Colonic mucosa (tissue), 4 donors: ENCODE results near the gene SLC18B1. TPM values are rescaled to one million over a fixed set of nuclear protein-coding genes. Genes with fewer than 3 reads are reported as not detected.

Experiments
- DNase-seq: peaks from one replicate; pipeline ENCODE4 v3.0.0-alpha.2; 2020
- H3K27ac ChIP-seq: fragments of 200-600 bp; one replicate; pipeline ENCODE4 v1.8.0; 2021
- H3K27me3 ChIP-seq: fragments of 200-600 bp; one replicate; pipeline ENCODE4 v1.8.0; 2021
- H3K36me3 ChIP-seq: fragments of 200-600 bp; one replicate; pipeline ENCODE4 v1.8.0; 2021
- H3K4me1 ChIP-seq: fragments of 200-600 bp; one replicate; pipeline ENCODE4 v1.8.0; 2021; ENCODE audit warnings: mild to moderate bottlenecking
- H3K4me3 ChIP-seq: fragments of 200-600 bp; one replicate; pipeline ENCODE4 v1.8.0; 2021
- H3K9ac ChIP-seq, 2 donors: one replicate each; pipeline ENCODE4 v1.7.0; 2013; ENCODE audit warnings: control low read depth in 2 of 2, low read depth in 2 of 2, low read length in 2 of 2
- H3K9me3 ChIP-seq: fragments of 200-600 bp; one replicate; pipeline ENCODE4 v1.8.0; 2021
- intact Hi-C: fragments of 100-400 bp; cut with DNase I; formaldehyde crosslinking; loops from one replicate; pipeline ENCODE4 v1.14.1; 2022
- total RNA-seq, 2 donors: library from RNA; stranded (reverse); fragmentation: NEBNext Ultra II Directional in 1 of 2; extraction: Animal tissue kit (Norgen Biotek cat#: 25700) in 1 of 2; gene quantifications; one replicate each; pipeline ENCODE4 v1.2.1, GENCODE V29; 2021
- TF ChIP-seq, protein P1 (sequence below): fragments of 200-600 bp; IDR thresholded peaks from one replicate; pipeline ENCODE4 v1.8.0; 2022; ENCODE audit warnings: antibody characterized with exemption, mild to moderate bottlenecking
- donor health status: healthy.
- donor health status: DM: no; HTN: no; CAD: no.
- donor health status: DM: no; HTN: no; CAD: no.

Gene SLC18B1
- total RNA-seq, 2 donors from 2014 or later: 11.1 to 11.8 TPM

DNA sequence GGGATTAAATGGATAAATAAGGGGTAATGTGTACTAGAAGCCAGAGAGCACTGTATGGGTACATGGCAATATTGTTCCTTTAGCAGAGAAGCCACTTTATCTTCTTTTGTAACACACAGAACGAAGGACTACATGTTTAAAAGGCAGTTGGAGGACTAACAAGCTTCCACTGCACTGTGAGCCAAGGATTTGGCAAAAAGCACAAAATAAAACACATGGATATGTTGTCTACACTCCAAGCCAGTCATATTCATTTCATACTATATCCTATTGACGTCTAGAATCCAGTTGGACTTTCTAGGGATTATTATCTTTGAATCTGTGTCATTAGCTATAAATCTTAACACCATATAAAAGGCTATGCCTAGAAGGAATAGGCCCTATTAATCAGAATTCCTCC lies 3.0 kb downstream of the SLC18B1 start:
- TF ChIP-seq, protein P1, sequence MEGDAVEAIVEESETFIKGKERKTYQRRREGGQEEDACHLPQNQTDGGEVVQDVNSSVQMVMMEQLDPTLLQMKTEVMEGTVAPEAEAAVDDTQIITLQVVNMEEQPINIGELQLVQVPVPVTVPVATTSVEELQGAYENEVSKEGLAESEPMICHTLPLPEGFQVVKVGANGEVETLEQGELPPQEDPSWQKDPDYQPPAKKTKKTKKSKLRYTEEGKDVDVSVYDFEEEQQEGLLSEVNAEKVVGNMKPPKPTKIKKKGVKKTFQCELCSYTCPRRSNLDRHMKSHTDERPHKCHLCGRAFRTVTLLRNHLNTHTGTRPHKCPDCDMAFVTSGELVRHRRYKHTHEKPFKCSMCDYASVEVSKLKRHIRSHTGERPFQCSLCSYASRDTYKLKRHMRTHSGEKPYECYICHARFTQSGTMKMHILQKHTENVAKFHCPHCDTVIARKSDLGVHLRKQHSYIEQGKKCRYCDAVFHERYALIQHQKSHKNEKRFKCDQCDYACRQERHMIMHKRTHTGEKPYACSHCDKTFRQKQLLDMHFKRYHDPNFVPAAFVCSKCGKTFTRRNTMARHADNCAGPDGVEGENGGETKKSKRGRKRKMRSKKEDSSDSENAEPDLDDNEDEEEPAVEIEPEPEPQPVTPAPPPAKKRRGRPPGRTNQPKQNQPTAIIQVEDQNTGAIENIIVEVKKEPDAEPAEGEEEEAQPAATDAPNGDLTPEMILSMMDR: no peak
- Histone ChIP-seq H3K9me3 (no peaks in the 10 kb centered on the region), H3K36me3 (no peaks in the 10 kb centered on the region), H3K9ac (no peak overlapping the region), H3K27ac (no peak overlapping the region), H3K27me3 (no peaks in the 10 kb centered on the region), H3K4me1 (no peaks in the 10 kb centered on the region), H3K4me3 (no peak overlapping the region)
- DNase-seq: no peak
- intact Hi-C loops: no loop called here

DNA sequence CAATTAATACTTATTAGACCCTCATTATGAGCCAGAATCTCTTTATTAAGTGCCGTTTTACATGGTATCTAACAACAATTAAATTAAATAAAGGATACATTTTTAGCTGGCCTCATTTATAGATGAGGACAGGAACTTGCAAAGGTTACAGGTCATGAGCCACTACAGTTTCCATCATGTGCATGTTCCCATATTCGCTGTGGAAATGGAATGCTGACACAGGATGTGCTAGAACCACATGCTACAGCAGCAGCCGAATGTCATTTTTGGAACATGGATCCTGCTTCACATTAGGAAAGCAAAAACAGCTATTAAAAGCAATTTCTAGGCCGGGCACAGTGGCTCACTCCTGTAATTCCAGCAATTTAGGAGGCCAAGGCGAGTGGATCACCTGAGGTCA lies 5.9 kb downstream of the SLC18B1 start:
- DNase-seq: no peak
- Histone ChIP-seq H3K9me3 (no peaks in the 10 kb centered on the region), H3K36me3 (no peaks in the 10 kb centered on the region), H3K9ac (no peak overlapping the region), H3K4me1 (no peaks in the 10 kb centered on the region), H3K27me3 (no peaks in the 10 kb centered on the region), H3K4me3 (no peak overlapping the region), H3K27ac (no peak overlapping the region)
- intact Hi-C loops: no loop called here
- TF ChIP-seq, protein P1: no peak

DNA sequence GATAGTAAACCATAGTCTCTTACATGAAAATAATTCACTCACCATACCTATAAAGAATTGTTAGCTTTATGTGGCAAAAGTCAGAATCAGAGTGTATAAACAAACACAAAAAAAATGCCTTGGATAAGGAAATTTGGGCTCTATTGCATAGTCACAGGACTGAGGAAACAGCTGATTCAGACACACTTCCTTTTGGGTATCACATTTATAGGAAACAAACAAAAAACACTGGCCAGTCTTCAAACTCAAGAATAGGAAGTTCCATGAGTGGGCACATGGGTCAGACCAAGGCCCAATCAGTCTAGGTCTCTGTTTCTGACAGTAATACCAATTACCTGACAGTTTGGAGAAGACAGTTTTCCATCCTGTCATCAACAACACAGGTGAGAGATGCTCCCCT lies 8.0 kb downstream of the SLC18B1 start:
- Histone ChIP-seq H3K27me3 (no peaks in the 10 kb centered on the region), H3K9me3 (no peaks in the 10 kb centered on the region), H3K9ac (no peak overlapping the region), H3K36me3 (no peaks in the 10 kb centered on the region), H3K4me3 (no peak overlapping the region), H3K4me1 (no peaks in the 10 kb centered on the region), H3K27ac (no peak overlapping the region)
- TF ChIP-seq, protein P1: no peak
- no peak for DNase-seq
- intact Hi-C loops: no loop called here

DNA sequence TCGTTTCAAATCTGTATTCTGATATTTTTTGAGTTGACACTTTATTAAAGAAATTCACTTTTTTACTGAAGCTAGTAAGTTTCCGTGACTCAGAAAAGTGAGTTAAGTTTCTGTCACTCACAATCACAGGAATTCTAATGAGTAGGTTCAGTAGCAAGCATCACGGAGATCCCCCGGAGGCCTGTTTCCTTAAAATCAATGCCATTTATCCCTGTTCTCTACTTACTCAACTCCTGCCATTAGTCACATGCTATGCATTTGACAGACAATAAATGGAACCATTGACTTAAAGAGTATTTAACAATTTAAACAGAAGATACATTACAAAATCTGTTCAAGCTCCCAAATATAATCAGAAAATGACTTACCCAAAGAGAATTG lies 9.1 kb downstream of the SLC18B1 start:
- Histone ChIP-seq H3K4me1 (no peaks in the 10 kb centered on the region), H3K36me3 (no peaks in the 10 kb centered on the region), H3K27me3 (no peaks in the 10 kb centered on the region), H3K4me3 (no peak overlapping the region), H3K9ac (no peak overlapping the region), H3K9me3 (no peaks in the 10 kb centered on the region), H3K27ac (no peak overlapping the region)
- intact Hi-C loops: no loop called here
- no peak for DNase-seq
- TF ChIP-seq, protein P1: no peak

DNA sequence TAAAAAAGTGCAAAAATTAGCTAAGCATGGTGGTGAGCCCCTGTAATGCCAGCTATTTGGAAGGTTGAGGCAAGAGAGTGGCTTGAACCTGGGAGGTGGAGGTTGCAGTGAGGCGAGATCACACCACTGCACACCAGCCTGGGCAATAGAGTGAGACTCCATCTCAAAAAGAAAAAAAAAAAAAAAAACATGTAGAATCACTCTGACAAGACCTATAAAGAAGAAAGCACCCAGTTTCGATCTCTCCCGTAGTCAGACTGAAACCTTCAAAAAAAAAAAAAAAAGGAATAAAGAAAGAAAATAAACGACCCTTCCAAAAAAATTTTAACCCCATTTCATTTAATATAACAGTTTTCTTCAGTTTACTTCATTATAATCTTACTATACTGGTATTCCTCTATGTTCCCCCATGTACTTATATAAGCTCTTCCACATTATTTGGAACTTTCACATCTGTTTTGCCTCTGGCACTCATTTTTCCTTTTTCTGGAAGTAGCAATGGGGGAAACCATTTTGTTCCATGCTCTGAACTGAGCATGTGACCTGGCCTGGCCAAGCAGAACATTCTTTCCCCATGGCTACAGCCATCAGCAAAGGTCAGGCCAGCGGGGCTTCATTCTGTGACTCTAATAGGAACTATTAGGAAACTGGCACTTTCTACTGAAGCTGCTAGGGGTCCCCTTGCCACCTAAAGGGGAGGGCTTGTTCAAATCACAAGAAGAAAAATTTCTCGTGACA lies 9.6 kb downstream of the SLC18B1 start:
- intact Hi-C loops: no loop called here
- H3K27ac ChIP-seq: no peak overlapping the region
- no peak overlapping the region for H3K9ac ChIP-seq
- no peak overlapping the region for H3K4me3 ChIP-seq
- no peaks in the 10 kb centered on the region for H3K9me3 ChIP-seq
- H3K4me1 ChIP-seq: no peaks in the 10 kb centered on the region
- TF ChIP-seq, protein P1: no peak
- no peaks in the 10 kb centered on the region for H3K27me3 ChIP-seq
- no peaks in the 10 kb centered on the region for H3K36me3 ChIP-seq
- DNase-seq: no peak
